NB4 (cell line): ENCODE results near the gene PTK6.

ENCODE experiments used
- DNase-seq: peaks from one replicate; pipeline ENCODE4 v3.0.0; 2010; ENCODE audit warnings: low read depth
- H3K4me3 ChIP-seq: one replicate; pipeline ENCODE4 v1.5.1; 2011; ENCODE audit warnings: mild to moderate bottlenecking, low read depth, low read length, moderate library complexity
- CTCF ChIP-seq: IDR thresholded peaks from one replicate; pipeline ENCODE4 v1.5.1; 2012; ENCODE audit warnings: low read depth, low read length
- MAX ChIP-seq: IDR thresholded peaks from 2 replicates; pipeline ENCODE4 v1.6.1; 2011; ENCODE audit warnings: low read depth, low read length
- MYC ChIP-seq: IDR thresholded peaks from 2 replicates; pipeline ENCODE4 v1.6.1; 2011; ENCODE audit warnings: low read depth, low read length
- POLR2A ChIP-seq: IDR thresholded peaks from 2 replicates; pipeline ENCODE4 v1.6.1; 2011; ENCODE audit warnings: mild to moderate bottlenecking; ENCODE audit not compliant: insufficient read length; ENCODE audit errors: extremely low read depth

PTK6 gene

DNA sequence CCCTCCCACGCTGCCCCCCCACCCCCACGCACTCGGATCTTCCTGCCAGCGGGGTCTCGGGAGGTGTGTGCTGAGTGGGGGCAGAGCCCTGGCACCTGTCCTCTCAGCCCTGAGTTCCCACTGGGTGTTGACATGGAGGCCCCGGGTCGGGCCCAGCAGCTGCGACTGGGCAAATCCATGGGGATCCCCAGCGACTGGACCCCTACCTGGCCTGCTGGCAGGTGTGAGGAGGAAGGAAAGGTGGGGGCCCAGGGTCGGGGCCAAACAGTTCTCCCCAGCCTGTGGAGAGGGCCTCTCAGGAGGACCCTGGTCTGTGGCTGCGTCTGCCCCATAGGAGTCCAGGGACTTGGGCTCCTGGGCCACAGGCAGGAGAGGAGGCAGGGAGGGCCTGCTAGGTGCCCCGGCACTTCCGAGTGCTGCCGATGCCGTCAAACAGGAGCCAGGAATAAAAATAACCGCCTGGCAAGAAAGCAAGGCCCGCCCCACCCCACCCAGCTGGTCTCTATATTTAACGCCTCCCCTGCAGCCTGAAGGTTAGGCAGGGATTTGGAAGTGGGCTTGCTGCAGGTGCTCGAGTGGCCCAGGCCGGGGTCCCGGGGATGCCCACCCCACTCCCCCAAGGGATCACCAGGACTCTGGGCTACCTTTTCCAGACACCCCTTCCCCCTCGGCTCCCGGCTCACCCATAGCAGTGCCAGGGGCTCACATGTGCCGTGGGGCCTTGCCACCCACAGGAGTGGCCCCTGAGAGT, 36.9 kb downstream of the PTK6 start:
- TF ChIP-seq CTCF (no peak), MYC (no peak)

DNA sequence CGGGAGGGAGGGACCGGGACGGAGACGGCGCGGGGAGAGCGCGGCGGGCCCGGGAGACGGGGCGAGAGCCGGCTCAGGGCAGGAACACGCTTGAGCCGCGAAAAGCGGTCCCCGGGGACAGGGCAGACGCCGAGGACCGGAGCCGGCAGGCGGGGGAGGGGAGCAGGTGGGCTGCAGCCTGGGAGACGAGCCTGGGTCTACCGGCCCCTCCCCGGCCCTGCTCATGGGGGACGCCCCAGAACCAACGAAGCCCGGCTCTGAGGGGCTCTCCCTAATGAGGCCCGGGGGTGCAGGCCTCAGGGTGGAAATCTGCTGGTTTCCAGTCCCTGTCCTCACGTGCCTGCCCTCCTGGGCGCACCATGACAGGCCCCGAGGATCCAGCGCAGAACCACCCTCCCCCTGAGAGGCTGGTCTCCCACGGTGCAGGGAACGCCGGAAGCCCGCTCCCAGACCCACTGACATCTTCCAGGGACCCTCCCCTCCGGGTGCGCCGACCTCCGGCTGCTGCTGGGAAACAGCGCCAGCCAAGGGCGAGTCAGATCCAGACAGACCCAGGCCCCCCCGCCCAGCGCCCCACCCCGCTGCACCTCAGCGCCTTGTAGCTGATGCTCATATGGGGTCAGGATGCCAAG, 37.7 kb downstream of the PTK6 start:
- H3K4me3 ChIP-seq = no peak overlapping the region
- DNase-seq = no peak
- no peak for TF ChIP-seq CTCF
- TF ChIP-seq POLR2A = no peak

More for the DNA sequence above, 36.9 kb downstream of the PTK6 start:
- no peak overlapping the region for H3K4me3 ChIP-seq
- DNase-seq = no peak

DNA sequence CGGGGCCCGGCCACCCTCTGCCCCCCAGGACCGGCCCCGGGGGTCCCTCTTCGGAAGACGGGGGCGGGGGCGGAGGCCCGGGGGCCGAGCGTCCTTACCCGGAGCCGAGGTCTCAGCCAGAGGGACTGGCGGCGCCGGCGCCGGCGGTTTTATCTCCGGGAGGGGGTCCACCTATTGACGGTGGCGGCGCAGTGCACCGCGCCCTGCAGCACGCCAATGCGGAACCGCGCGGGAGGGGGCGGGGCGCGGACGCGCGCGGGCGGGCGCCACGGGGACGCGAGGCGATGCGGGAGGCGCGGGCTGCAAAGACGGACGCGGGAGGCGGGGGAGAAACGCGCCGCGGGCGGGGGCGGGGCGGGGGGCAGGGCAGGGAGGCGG, 38.2 kb downstream of the PTK6 start, which contains the start of gene EEF1A2:
Gene EEF1A2, minus strand, starts transcription at position 124 of the 378 bp plus-strand sequence. CDS start 1,320 bp downstream, outside the sequence.
- no peak for DNase-seq
- no peak for TF ChIP-seq MYC
- no peak for TF ChIP-seq CTCF
- no peak for TF ChIP-seq POLR2A
- no peak for TF ChIP-seq MAX
- no peak within 1 kb of the TSS for H3K4me3 ChIP-seq

DNA sequence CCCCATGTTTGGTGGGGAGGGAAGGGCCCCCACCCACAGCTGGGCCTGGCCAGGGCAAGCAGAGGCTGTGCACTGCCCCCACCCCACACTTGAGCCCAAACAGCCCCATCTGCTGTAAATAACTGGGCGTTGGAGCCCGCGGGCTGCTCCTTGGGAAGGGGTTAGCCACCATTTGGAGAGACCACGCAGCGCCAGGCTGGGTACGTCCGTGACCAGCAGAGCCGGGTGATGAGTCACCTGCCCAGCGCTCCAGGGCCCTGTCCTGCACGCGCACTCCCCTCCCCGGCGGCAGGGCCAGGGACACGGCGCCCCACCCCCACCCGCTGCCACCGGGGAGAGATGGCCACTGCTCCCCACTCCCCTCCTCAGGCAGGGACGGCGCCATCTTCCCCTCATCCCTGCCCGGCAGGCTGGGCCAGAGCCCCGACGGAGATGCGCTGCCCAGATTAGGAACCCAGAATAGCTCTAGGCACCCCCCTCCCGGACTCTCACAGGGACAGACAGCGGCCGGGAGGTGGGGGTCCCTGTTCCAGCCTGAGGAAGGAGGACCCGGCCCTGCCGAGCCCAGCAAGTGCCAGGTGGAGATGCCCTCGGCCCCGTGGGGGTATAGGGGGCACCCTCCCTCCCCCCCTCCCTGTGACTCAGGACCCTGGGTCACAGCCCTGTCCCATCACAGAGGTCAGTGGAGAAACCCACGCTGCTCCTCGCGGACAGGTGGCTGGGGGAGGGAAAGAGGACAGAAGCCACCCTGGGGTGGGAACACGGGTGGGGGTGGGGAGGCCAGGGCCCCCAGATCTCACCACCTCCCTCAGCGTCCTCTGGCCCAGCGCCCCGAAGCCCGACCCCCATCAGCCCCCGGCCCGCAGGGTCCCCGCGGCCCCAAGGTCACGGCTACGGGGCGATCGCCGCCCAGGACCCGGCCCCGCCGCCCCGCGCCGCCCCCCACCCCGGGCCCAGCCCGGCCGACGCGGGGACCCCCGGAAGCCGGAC, 38.9 kb downstream of the PTK6 start:
- peak; percentile 39 for DNase-seq
- H3K4me3 ChIP-seq = no peak overlapping the region

More for the DNA sequence above, 38.9 kb downstream of the PTK6 start:
- no peak for TF ChIP-seq POLR2A
- no peak for TF ChIP-seq CTCF
- TF ChIP-seq MAX = no peak
- TF ChIP-seq MYC = no peak
